ENCODE results near the gene AFAP1L2. TPM values are rescaled to one million over a fixed set of nuclear protein-coding genes. Genes with fewer than 3 reads are reported as not detected.
A peak's percentile ranks its signal among the peaks of the same experiment; 100 is the strongest.

AFAP1L2 gene, protein sequence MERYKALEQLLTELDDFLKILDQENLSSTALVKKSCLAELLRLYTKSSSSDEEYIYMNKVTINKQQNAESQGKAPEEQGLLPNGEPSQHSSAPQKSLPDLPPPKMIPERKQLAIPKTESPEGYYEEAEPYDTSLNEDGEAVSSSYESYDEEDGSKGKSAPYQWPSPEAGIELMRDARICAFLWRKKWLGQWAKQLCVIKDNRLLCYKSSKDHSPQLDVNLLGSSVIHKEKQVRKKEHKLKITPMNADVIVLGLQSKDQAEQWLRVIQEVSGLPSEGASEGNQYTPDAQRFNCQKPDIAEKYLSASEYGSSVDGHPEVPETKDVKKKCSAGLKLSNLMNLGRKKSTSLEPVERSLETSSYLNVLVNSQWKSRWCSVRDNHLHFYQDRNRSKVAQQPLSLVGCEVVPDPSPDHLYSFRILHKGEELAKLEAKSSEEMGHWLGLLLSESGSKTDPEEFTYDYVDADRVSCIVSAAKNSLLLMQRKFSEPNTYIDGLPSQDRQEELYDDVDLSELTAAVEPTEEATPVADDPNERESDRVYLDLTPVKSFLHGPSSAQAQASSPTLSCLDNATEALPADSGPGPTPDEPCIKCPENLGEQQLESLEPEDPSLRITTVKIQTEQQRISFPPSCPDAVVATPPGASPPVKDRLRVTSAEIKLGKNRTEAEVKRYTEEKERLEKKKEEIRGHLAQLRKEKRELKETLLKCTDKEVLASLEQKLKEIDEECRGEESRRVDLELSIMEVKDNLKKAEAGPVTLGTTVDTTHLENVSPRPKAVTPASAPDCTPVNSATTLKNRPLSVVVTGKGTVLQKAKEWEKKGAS
- 13.9 and 18.1 TPM in 2 replicates for total RNA-seq (2014; rRNA removed; shearing (Covaris generic))

DNA sequence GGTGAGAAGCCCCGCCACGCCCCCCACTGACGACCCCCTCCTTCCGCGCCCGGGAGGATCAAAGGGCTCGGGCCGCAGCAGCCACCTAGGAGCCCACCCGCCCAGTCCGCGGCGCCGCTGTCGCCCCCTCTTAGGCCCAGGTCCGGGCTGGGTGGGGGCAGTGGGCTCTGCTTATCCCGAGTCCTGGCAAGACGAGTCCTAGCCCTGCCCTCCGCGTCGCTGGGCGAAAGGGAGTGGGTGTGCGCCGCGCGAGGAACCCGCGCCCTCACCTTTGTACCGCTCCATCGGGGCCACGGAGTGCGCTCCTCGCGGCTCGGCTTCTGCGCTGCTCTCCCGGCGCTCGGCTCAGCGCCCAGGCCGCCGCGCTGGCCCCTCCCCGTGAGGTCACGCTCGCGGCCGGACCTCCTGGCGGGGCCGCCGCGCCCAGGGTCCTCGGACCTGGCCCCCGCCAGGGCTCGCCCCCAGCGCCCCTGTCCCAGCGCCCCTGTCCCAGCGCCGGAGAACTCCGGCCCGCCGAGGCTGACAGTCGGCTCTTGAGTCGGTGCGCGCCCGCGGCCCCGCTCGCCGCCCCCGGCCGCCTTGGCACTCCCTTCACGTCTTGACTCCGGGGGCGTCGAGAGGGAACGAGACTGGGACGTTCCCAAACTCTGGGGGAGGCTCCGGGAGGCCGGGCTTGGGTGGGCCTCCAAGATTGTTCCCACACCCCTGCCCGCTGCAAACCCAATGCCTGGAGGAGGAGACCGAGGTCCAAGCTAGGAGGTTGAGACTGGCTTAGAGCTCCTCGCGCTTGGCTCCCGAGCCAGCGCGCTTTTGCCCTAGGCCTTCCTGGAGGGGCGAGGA, at the start of gene AFAP1L2:
Gene AFAP1L2 (minus strand): TSS at position 332 of the 840 bp plus-strand sequence. CDS start 47 bp downstream, at position 285.
- DNase-seq (ENCODE audit: low spot score), result peak; percentile 56

DNA sequence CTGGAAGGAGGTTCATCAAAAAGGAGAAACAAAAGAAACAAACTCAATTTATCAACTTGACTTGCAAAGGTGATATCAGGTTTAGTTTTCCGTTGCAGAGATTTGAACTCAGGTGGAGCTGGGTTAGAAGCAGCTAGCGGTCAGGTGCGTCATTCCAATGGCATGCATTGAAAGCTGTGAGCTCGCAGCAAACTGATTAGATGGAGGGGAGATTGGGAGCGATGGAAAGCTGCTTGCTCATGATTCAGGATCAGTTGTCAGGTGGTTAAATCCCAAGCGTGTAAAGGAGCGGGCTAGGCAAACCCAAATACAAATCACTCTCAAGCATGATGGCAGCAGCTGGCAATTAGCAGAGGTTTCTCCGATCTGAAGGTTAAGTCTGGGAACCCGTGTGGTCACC, 49.3 kb upstream of the AFAP1L2 start:
- no peak for DNase-seq (ENCODE audit: low spot score)

DNA sequence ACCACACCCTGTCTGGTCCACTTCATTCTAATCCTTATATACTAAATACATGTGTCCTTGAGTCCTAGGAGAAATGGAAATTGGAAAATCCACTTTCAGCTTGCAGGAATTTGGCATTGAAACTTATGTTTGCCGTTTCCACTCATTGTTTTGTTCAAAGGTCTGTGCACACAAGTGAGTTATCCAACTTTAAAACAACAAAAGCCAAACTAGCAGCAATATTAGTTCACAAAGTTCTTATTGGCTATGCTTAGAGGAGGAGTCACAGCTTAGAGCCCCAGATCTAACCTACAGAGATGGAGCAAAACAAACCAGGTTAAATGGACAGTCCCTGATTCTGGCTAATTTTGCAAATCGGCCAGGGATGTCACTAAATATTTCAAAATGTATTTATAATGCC, 44.6 kb upstream of the AFAP1L2 start:
- no peak for DNase-seq (ENCODE audit: low spot score)

DNA sequence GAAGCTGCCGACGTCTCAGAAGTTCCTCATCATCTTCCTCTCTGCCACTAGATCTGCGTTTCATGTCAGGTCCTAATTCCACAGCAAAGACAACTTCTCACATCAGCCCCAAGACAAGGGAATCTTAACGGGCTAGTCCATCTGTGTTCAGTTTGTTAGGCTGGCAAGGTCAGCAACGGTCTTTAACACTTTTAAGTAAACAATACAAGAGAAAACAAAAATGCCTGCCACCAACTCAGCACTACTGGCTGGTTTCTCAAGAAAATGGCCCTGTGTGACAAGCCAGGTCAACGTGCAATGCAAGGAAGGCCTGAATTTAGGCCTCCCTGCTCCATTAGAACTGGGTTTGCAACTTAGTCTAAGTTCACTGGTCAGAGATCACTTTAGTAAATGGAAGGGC, 41.0 kb upstream of the AFAP1L2 start:
- DNase-seq (ENCODE audit: low spot score), result no peak

DNA sequence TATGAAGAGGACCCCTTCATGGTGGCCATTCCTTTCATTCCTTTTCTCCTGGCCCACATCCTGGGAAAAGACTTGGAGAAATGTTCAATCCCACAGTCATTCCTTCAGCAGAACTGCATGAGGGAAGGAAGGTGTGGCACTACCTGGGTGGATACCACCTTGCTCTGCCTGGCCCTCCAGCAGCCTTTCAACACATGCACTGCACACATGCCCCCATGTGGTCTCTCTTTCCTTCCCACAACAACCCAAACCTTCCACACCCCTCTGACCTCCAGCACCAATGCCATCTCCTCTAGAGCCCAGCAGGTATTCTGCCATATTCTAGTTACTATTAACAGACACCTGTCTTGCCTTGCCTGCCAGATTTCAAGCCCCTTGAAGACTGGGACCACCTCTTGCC, 40.5 kb upstream of the AFAP1L2 start:
- no peak for DNase-seq (ENCODE audit: low spot score)

DNA sequence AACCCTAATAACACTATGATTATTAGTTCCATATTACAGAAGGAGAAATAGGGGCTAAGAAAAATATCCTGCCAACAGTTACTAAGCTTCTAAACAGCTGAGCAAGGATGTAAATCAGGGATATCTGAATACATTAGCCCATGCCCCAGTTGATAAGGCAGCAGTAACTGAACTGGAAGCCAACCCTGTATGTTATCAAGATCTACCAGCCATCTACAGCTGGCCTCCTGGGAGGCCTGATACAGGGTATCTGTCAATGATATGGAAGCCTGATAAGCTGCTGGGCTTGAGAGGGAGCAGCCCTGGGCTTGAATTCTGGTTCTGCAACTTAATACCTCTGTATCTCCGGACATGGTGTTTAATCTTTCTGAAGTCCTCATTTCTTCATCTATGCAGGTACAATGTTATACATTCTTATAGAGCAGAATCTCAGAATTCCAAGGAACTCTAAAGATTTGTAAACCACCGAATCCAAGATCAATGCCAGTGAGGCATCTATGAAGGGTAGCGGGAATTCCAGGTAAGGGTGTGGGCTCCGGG, 37.9 kb upstream of the AFAP1L2 start:
- no peak for DNase-seq (ENCODE audit: low spot score)

DNA sequence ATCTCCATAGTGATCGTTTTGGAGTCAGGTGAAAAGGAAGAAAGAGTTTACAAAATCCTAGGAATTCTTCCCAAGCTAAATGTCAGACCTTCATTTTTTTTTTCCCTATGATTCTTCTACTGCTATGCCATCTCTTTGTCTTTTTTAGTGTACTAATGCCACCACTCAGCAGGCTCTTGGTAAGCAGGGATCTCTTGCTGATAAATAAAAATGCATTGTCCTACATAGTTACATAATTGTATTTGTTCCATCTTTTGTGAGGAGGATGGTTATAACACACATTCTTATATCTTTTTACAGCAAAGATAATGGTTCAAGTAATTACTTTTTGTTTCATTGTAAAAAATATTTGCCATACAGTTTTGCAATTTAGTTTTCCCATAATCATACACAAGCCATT, 36.8 kb upstream of the AFAP1L2 start:
- DNase-seq (ENCODE audit: low spot score), result no peak

DNA sequence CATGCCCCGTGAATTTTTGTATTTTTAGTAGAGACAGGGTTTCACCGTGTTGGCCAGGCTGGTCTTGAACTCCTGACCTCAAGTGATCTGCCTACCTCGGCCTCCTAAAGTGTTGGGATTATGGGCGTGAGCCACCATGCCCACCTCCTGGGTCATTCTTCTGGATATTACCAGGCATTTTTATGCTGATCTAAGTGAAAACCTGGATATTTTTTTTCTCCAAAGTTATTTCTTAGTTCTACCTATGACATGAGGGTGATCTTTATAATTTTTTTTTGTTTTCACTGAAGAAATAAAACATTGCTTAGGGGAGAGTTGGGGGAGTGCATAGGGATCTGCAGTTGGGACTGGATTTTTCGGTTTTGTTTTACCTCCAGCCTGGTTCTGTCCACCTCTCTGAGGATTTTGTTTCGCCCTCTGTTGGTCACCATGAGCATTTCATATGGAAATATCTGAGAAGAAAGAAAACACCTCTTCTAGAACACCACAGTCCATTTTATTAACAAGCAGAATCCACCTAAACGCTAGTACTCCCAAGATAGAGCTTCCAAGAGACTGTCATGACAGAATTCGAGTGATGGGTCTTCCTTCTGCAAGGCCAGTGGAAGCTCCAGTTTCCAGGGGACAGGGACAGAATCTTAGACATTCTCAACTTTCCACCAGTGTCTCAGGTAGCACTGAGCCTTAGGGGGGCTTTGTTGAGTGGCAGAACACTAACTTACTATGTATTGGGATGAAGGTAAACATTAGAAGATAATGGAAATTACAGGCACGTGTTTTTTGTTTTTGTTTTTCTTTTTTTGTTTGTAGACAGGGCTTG, 33.4 kb upstream of the AFAP1L2 start:
- peak; percentile 60 for DNase-seq (ENCODE audit: low spot score)

DNA sequence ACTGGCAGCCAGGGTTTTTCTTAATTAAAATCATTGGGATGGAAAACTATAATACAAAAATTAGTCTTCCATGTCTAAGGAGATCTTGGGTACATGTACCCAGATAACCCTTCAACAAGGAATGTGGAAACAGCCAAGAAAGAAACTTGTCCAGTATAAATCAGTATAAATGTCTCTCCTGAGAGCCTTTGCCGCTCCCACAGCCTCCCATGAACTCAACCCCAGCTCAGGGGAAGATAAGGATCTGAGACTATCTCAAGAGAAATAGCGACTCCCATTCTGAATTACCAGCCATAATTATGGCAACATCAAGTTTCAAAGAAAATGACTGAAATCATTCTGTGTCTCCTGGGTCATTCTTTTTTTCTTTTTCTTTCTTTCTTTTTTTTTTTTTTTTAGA, 32.6 kb upstream of the AFAP1L2 start:
- DNase-seq (ENCODE audit: low spot score), result no peak

DNA sequence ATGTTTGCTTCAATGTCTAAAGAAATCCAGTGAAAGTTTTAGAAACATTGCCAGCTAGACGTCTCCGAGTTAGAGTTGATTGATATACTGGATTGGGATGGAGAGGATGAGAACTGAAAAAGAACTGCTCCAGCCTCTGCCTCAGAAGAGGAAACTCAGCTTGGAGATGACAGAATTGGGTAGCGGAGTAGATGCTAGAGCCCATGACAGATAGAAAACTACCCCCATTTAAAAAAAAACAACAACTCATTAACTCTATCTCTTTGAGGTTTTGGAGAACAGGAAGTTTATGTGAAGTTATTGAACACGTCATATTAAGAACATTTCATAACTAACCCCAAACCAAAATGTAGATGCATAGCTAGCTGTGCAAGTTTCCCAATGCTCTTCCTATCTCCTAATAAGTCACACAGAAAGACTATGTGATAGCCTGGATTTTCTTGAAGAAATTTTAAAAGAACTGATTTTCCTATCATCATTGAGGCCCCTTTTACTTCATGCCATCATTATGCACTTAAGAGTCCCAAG, 28.3 kb upstream of the AFAP1L2 start:
- DNase-seq (ENCODE audit: low spot score), result no peak

DNA sequence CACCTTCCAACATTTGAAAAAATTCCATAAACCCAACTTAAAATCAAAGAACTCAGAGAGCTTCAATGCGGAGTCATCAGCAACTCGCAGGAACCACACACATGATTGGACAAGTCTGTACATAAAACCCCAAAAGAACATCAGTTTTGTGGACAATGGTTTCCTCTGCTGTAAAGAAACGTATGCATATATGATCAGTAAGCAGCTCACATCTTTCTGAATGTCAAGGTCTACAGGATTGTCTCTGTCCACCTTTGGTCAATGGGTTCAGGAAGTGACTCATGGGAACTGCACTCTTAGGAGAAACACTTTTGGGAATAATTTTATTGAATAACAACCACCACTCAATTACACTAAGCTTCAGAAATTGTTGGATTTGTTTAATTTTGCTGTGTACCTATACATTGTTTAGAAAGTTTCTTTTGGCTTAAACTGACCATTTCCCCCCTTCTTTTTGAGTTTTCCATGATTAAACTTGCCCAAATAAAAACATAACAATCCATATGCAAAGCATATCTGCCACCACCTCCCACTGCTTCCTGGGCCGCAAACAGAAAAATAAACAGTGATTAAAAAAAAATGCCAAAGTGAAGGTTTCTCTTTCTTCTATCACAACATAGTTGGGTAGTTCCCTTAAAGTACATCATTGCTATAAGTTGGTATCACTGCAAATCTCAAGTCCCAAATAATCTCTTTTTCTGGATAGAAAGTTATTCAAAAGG, 27.3 kb upstream of the AFAP1L2 start:
- DNase-seq (ENCODE audit: low spot score), result no peak

DNA sequence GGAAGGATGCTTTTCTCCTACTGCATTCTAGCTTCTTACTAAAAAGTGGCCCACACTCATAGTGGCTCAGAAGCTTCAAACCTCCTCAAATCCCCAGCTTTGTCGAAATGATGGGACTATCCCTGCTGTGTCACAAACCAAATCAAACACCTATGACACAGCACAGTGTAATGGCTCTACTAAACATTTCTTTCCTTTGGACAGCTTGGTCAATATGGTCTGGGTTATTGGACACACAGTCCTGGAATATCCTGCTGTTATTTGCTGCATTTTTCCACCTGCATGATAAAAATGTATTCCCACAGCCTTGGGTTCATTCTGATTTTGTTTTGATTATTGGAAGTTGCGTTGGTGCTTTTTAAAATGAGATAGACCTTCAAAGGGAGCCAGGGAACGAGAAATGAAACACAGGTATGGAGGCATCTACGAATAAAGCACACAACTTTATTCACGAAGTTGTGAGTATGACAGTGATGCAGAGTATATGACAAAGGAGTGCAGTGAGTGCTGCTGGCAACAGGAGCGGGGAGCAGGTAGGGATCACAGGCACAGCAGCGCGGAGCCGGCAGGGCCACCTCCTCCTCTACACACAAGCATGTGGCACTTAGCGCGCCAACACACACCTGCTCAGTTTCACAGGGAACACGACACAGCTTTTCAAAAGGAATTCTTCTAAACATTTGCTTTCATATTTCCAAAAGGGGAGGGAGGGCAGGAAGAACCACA, 26.5 kb upstream of the AFAP1L2 start:
- no peak for DNase-seq (ENCODE audit: low spot score)

DNA sequence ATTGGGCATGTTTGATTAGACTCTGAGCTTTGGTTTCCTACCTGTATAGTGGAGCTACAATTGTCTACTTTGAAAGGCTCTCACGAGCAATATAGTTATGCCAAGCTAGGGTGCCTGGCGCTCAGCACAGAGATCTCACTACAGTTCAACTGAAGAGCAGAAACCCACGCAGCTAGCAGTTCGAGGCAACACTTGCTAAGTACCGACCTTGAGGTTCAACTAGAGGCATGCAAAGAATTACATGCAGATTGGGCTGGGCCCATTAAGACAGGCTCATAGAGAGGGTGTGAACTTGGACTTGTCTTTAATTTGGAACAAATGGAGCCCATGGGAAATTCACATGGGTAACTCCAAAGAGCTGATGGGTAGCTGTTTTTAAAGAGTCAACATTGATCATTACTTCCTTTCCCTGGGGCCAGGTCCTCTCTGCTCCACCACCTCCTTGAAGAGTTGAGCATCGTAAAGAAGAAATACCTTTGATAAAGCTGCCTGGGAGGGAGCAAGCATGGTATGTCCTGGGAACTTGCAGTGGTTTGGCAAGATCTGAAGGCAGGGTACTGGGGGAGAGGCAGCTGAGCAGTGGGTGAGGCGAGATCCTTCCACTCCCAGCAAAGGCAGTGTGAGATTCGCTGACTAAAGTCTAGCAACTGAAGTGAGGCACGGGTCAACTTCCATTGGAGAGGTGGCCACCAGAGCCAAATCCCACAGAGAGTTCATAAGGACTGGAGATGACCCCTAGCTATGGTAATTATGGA, 25.5 kb upstream of the AFAP1L2 start:
- DNase-seq (ENCODE audit: low spot score), result no peak

DNA sequence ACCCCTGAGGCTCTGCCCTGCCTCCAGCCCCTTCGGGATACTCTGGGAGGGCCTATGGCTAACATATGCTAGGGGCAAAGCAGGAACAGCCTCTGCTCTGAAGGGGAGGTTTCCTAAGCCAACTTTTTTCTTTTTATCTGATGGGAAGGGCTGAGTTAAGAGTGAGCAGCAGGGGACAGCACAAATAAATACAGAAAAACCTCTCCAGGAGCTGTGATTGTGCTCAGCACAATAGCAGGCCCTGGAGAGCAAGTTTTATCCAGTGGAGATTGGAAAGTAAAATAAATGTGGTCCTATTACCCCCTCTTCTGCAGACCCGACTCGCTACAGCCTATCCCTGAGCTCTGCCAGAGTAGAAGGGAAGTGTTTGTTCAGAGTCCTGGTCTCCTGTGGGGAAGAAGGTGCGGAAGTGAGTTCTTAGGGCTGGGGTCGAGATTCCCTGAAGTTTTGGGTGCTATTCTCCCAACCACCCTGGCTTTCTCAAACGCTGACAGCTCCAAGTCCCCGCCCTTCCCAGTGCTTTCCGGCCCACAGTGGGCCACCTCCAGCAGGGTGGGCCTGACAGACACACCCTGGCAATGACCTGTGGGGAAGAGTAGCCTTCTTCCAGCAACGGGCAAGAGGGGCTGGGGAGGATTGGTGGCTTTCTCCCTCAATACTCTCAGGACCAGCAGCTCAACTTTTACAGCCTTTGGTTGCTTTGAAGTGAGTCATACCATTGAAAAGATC, 23.0 kb upstream of the AFAP1L2 start:
- no peak for DNase-seq (ENCODE audit: low spot score)

DNA sequence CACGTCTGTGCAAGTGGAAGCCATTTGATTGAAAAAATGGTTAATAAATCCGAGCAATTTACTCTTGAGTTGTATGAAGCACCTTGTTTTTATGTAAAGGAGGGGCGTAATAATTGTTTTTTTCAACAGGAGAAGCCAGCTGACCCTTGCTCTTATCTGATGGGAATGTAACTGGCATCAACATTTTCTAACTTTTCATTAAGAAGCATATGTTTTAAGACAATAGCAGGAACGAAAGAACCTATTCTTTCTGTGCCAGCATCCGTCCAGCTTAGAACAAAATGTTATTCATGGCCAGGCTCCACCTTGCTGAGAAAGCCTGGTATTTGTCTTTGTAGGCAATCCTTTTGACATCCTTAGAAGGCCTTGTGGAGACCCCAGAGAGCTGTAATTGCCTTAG, 22.2 kb upstream of the AFAP1L2 start:
- DNase-seq (ENCODE audit: low spot score), result no peak

DNA sequence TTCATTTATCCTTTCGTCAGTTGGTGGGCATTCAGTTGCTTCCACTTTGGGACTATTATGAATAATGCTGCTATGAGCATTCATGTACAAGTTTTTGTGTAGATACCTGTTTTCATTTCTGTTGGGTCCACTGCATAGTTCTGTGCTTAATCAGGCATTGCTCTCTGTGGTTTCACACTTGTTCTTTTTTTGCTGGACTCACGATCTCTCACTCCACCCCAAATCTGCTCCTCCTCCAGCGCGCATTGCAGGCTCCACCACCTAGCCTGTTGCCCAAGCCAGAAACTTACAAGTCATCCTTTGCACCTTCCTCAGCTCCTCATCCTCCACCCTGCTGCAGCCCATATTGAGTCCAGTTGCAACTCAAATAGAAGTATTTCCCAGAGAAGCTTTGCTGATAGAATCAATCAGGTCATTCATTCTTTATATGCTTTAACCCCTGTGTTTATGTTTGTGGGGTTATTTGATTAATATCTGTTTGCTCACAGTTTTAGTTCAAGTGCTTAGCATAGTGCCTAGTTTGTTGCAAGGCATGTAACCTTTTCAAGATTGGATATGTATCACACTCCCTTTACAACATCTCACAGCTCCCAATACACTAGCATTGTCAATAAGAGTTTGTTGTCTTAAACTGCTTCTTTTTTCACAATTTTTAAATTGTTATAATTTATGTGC, 16.6 kb upstream of the AFAP1L2 start:
- DNase-seq (ENCODE audit: low spot score), result no peak

DNA sequence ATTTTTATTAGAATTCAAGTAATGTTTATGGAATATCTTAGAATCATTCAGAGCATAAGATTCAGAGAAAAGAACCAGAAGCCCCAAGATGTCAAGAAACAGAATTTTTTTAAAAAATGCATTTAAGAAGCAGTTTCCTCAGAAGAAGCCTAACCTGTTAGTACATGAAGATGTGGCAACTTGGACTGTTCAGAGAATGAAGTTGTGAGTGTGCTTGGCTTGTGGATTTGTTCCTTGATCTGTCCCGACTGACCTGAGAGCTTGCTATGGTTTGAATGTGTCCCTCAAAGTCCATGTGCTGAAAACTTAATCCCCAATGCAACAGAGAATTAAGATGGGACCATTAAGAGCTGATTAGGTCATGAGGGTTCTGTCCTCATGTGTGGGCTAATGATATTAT, 13.8 kb upstream of the AFAP1L2 start:
- DNase-seq (ENCODE audit: low spot score), result no peak
